ENCODE results near the gene KCNS3.
A peak's percentile ranks its signal among the peaks of the same experiment; 100 is the strongest.

KCNS3 gene

GRCh38 chr2:17877811-17878280, 621 bp upstream of the KCNS3 start:
- peak; percentile 30 for DNase-seq (ENCODE audit: low spot score)

- peak; percentile 71 for DNase-seq (ENCODE audit: low spot score)
These were observed 858 bp downstream of the KCNS3 start for GRCh38 chr2:17879137-17879912.

GRCh38 chr2:17879913-17880274, 1.4 kb downstream of the KCNS3 start:
- no peak for DNase-seq (ENCODE audit: low spot score)

DNA sequence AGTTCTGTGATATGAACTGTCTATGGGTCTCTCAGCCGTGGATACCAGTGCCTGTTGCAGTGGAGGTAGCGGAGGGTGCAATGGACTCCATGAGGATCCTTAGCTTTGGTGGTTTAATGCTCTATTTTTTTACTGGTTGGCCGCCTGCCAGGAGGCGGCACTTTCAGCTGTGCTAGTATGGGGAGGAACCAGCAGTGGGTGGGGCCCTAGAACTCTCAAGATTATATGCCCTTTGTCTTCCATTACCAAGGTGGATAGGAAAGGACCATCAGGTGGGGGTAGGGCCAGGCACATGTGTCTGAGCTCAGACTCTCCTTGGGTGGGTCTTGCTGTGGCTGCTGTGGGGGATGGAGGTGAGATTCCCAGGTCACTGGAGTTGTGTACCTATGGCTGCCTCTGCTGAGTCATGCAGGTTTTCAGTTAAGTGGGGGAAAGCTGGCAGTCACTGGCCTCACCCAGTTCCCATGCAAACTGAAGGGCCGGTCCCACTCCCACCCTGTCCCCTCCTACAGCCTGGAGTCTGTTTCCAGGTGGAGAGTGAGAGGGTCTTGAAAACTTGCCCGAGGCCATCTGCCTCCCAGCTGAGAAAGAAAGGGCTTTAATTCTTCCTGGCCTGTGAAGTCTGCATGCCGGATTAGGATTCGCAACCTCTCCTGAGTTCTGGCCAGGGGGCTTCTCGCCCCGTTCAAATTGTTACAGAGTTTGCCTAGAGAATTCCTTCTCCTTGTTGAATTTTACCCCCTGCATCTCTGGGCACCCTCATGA, 14.5 kb downstream of the KCNS3 start:
- no peak for DNase-seq (ENCODE audit: low spot score)

DNA sequence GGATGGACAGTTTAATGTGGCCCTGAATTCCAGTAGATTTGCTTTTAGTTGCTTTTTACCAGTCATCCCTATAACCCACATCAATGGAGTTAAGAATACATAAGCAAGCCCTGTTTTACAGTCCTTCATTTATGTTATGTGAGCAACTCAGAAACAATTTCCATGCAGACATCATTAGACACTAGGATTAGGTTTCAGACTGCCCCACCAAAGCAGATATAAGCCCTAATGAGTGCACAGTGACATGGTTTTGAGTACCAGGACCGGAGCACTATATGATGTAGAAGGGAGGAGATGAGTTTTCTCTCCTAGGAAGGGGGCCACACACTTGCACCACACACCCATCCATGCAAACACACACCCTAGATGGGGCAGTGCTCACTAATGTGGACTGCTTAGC, 15.5 kb downstream of the KCNS3 start:
- no peak for DNase-seq (ENCODE audit: low spot score)

DNA sequence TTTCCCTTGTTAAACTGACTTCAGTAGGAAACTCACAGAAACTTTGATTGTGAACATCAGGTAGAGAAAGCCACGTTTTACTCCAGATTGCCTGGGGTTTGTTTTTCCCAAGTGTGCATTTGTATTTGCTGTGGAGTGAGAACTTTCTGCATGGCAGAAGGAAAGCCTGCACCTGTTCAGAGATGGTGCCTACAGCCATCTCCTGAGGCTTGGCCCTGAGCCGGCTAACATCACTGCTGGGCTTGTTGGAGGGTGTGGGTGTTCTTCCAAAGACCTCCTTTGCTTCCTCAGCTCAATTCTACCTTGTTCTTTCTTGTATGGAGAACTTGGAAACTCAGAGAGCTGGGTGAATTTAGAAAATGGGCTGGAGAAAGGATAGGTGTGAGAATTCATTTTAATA, 16.1 kb downstream of the KCNS3 start:
- no peak for DNase-seq (ENCODE audit: low spot score)

- DNase-seq (ENCODE audit: low spot score), result no peak
These were observed 21.4 kb downstream of the KCNS3 start for GRCh38 chr2:17899871-17900270.

GRCh38 chr2:17901246-17901645, 22.8 kb downstream of the KCNS3 start:
- no peak for DNase-seq (ENCODE audit: low spot score)

DNA sequence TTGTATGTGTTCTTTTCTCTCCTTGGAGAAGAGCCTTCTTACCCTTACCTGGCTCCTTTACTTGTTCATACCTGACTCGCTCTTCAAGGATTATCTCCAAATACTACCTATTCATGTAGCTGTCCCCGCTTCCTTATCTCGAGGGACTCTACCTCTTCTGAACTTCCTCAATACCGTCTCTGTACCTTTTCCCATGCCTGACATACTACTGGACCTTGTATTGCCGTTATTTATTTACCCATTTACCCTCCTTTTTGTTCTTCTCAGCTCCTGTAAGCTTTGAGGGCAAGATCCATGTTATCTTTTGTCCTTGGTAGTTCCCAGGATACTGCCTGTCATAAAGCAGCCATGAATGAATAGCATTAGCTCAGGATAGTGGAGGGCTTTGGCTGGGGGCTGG, 32.5 kb downstream of the KCNS3 start:
- no peak for DNase-seq (ENCODE audit: low spot score)

DNA sequence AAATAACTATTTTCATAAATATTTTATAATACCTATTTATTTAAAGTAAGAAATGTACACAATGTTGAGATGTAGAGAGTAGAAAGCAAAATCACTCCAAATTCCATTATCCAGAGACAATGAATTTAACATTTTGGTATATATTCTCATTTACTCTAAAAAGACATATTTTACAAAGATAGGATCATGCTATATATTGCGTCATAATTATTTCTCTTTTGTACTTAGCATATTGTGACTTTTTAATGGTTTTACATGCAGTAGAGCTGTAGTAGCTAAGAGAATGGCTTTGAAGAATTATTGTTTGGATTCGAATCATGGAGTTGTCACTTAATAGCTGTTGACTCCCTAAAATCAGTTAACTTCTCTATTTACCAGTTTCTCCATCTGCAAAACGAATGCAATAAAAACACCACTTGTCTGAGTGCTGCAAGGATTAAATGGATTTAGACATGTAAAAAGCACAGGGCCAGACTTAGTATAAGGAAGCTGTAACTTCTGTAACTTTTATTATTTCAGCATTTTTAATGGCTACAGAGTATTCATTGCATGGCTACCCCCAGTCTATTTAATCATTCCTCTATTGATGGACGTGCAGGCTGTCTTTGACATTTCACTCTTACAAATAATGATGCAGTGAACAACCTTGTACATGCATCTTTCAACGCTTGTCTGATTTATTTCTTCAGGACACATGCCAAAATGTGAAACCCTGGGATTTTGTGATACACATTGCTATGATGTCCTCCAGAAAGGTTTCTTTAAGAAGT, 33.2 kb downstream of the KCNS3 start:
- DNase-seq (ENCODE audit: low spot score), result no peak

DNA sequence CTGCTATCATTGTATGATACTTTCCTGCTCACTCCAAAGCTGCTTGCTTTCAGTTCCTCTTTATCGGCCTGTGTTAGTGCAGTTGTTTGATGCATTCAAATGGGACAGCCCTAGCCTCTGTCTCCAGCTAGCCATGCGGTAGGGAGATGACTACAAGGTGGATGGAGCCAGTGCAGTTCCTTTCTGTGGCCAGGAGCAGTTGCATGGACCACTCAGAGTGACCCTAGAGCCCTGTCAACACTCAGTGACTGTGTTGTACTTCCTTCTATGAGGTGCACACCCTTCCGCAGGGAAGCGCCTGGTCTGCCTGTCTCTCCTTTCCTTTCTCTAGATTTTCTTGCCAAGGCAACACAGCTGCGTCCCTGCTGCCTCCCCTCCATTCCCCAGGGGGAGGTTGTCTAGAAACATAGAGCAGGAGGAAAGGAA, 33.8 kb downstream of the KCNS3 start:
- no peak for DNase-seq (ENCODE audit: low spot score)

DNA sequence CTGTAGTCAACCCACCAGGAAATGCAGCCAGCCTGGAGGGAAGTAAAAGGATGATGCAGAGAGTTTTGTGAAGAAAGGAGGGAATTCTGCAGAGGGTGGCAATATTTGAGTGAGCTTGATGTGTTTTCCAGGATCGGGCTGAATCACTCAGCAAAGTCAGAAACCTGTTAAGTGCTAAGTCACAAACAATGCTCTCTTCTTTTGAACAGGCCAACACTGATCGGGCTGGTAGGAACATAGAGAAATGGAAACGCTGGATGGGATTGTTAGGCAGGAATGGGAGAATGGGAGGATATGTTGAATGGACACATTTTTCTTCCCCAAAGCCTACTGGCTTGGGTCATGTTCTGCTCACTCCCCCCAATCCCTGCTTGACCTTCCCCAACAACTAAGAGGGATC, 36.6 kb downstream of the KCNS3 start:
- no peak for DNase-seq (ENCODE audit: low spot score)

DNA sequence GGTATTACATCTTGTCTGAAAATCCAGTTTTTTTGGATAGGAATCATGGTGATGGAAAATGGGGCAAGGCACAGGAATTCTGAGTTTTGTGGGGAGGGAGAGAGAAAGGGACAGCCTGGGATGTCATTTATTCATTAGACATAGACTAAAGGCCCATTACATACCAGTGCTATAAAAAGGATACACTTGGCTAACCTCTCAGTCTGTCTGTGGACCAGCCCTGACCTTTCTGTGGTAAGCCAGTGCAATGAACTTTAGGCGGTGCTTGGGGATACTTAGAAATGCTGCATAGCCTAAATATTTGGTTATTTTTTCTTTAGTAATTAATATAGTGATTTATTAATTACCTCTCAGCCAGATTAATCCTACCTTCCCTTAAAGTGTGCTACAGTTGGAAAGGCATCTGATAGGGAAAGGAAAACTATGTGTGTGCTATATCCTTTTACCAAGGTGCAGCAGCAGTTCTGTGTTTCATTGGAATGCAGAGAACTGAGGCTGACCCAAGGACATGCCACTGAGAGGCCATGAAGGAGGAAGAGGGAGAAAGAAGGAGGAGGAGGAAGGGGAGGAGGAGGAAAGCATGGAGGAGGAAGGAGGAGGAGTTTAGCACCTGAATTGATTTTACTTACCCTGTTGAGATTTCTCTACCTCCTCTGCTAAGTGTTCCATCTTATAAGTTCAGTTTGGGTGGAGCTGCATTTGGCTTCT, 37.5 kb downstream of the KCNS3 start:
- no peak for DNase-seq (ENCODE audit: low spot score)

GRCh38 chr2:17916584-17916983, 38.1 kb downstream of the KCNS3 start:
- no peak for DNase-seq (ENCODE audit: low spot score)

DNA sequence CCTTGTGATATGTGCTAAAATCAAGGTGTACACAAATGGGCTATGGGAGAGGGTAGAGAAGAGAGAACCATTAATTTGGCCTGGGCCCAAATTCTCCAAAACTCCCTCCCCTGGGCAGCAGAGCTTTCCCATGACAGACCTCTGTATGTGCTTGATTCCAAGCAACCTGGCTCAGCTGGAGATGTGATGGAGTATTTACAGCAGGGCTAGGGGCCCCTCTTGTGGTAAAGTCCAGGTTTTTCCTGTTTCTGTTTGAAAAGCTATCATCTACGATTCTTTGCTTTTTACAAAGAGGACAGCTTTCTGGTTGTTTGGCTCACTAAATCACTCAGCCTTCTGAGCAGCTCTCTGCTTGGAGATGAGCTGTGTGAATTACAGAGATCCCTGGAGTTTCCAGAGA, 40.3 kb downstream of the KCNS3 start:
- DNase-seq (ENCODE audit: low spot score), result no peak

- DNase-seq (ENCODE audit: low spot score), result no peak
These were observed 52.3 kb downstream of the KCNS3 start for GRCh38 chr2:17930773-17931172.

GRCh38 chr2:17933256-17933655, 54.8 kb downstream of the KCNS3 start:
- DNase-seq (ENCODE audit: low spot score), result no peak

DNA sequence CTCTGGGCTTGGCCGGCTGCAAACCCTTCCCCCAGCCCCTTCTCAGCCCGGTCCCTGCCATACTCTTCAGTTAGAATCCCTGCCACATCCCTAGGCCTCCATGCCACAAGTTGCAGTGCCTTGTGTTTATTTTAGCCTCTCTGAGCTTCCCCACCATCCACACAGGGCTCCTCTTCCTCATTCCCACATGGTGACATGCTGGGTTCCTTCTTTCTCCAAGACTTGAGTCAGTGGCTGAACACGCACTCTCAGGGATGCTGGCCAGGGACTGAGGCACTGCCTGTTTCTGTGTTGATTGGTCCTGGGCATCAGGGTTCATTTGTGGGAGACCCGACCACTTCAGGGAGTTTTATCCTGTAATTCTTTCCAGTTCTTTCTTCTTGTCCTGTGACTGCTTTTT, 56.3 kb downstream of the KCNS3 start:
- no peak for DNase-seq (ENCODE audit: low spot score)

GRCh38 chr2:17935242-17935885, 56.9 kb downstream of the KCNS3 start:
- DNase-seq (ENCODE audit: low spot score), result no peak

GRCh38 chr2:17936599-17936998, 58.1 kb downstream of the KCNS3 start:
- DNase-seq (ENCODE audit: low spot score), result no peak

GRCh38 chr2:17940091-17940630, 61.7 kb downstream of the KCNS3 start:
- DNase-seq (ENCODE audit: low spot score), result no peak

Measured in D341Med (cell line).